ENCODE measurements around the gene TSEN2.
"Not testable (repeated sequence)": the region's sequence is repeated elsewhere in the genome, so short reads cannot be mapped to it uniquely, and the experiment has no call there.

The TSEN2 gene

GRCh38 chr3:12472796-12473195 is 11.5 kb upstream of the TSEN2 start:
- no peak for DNase-seq

GRCh38 chr3:12473511-12473910 is 10.8 kb upstream of the TSEN2 start:
- no peak for DNase-seq

GRCh38 chr3:12476238-12476897 is 7.9 kb upstream of the TSEN2 start:
- no peak for DNase-seq

GRCh38 chr3:12477256-12477655 is 7.0 kb upstream of the TSEN2 start:
- no peak for DNase-seq

GRCh38 chr3:12478326-12478725 is 6.0 kb upstream of the TSEN2 start:
- DNase-seq, result no peak

- DNase-seq, result not testable (repeated sequence)
Observed at GRCh38 chr3:12479198-12479597, 5.1 kb upstream of the TSEN2 start.

- DNase-seq, result peak; percentile 55 to 66
Observed at GRCh38 chr3:12479919-12480427, 4.3 kb upstream of the TSEN2 start.

- DNase-seq, result no peak
Observed at GRCh38 chr3:12483410-12483809, 870 bp upstream of the TSEN2 start.

- no peak for DNase-seq
Observed at GRCh38 chr3:12483872-12484197, 445 bp upstream of the TSEN2 start.

- DNase-seq, result no peak
Observed at GRCh38 chr3:12484983-12485327, 675 bp downstream of the TSEN2 start.

GRCh38 chr3:12486001-12486400 is 1.7 kb downstream of the TSEN2 start:
- no peak for DNase-seq

GRCh38 chr3:12486916-12487315 is 2.6 kb downstream of the TSEN2 start:
- DNase-seq, result peak in 1 of 2 experiments; percentile 9

- DNase-seq, result no peak
Observed at GRCh38 chr3:12487336-12487735, 3.1 kb downstream of the TSEN2 start.

GRCh38 chr3:12487786-12488185 is 3.5 kb downstream of the TSEN2 start:
- DNase-seq, result no peak

GRCh38 chr3:12489368-12489767 is 5.1 kb downstream of the TSEN2 start:
- no peak for DNase-seq

- no peak for DNase-seq
Observed at GRCh38 chr3:12489832-12490231, 5.6 kb downstream of the TSEN2 start.

GRCh38 chr3:12490547-12490946 is 6.3 kb downstream of the TSEN2 start:
- DNase-seq, result no peak

GRCh38 chr3:12495749-12496452 is 11.6 kb downstream of the TSEN2 start:
- DNase-seq, result peak in 1 of 2 experiments; percentile 23

GRCh38 chr3:12496453-12496761 is 12.1 kb downstream of the TSEN2 start:
- no peak for DNase-seq

GRCh38 chr3:12499474-12499873 is 15.2 kb downstream of the TSEN2 start:
- no peak for DNase-seq

GRCh38 chr3:12501360-12502020 is 17.2 kb downstream of the TSEN2 start:
- no peak for DNase-seq

GRCh38 chr3:12503126-12503957 is 19.1 kb downstream of the TSEN2 start:
- peak; percentile 86 to 90 for DNase-seq

GRCh38 chr3:12506201-12506709 is 22.0 kb downstream of the TSEN2 start:
- no peak for DNase-seq

Data from Kasumi-1 (cell line).